ENCODE measurements around the gene SUMO2.

The SUMO2 gene

DNA sequence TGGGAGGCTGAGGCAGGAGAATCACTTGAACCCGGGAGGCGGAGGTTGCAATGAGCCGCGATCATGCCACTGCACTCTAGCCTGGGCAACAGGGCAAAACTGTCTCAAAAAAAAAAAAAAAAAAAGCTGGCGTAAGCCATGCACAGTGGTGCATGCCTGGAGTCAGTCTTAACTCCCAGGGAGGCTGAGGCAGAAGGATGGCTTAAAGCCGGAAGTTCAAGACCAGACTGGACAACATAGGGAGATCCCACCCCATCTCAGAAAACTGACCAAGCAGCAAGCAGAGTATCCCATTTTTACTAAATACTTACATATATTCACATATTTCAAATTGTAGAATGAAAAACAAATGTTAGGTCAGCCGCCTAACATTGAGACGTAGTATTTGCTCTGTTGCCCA is 55.8 kb downstream of the SUMO2 start:
- ChIA-PET CTCF (interaction anchor here (0.7 to 2.9 kb wide), 2 partner anchors 13 to 243 kb away, joined by 3 to 14 read pairs; no protein-coding TSS in a partner anchor), POLR2A (ENCODE audit: low non-redundant PET) (no interaction called here)
- peak overlapping the region; percentile 100 for H3K27ac ChIP-seq
- no peak for TF ChIP-seq CTCF (conservative IDR thresholded peaks at IDR 0.05; ENCODE audit: low read depth)
- DNase-seq (ENCODE audit: low spot score) = no peak

DNA sequence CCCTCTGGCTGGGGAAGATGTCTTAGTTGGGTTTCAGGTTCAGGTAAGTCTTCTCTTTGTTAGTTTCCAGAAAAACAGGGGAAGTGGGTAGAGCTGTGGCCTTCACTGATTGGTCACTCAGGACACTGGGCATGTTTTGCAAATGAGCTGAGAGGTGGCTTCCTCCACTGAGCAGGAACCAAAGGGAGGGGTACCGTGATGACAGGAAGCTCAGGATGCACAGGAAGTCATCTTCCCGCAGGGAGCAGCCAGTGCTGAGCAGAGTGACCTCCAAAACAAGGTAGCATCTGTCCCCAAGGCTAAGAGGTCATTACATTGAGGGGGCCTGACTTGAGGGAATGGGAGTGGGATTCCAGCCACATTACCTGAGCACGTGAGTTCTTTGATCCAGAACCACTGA is 56.8 kb downstream of the SUMO2 start:
- ChIA-PET POLR2A (ENCODE audit: low non-redundant PET) (no interaction called here), CTCF (interaction anchor here (0.7 kb wide), 1 partner anchor 12 kb away, joined by 3 read pairs; no protein-coding TSS in a partner anchor)
- DNase-seq (ENCODE audit: low spot score) = no peak
- peak overlapping the region; percentile 100 for H3K27ac ChIP-seq
- no peak for TF ChIP-seq CTCF (conservative IDR thresholded peaks at IDR 0.05; ENCODE audit: low read depth)

GRCh38 chr17:75124819-75125162 is 58.0 kb downstream of the SUMO2 start:
- no peak for TF ChIP-seq CTCF (conservative IDR thresholded peaks at IDR 0.05; ENCODE audit: low read depth)
- POLR2A ChIA-PET (ENCODE audit: low non-redundant PET) = interaction anchor here (1.1 kb wide), 1 partner anchor 37 kb away, joined by 4 read pairs; the partner anchor contains the start of gene SLC16A5
- peak overlapping the region; percentile 100 for H3K27ac ChIP-seq
- no peak for DNase-seq (ENCODE audit: low spot score)
- CTCF ChIA-PET = interaction anchor here (1.1 to 3.4 kb wide), 2 partner anchors 10 to 11 kb away, joined by 3 to 23 read pairs; no protein-coding TSS in a partner anchor

- CTCF ChIA-PET = interaction anchor here (1.0 to 3.4 kb wide), 3 partner anchors 10 to 77 kb away, joined by 3 to 23 read pairs (median 4); no protein-coding TSS in a partner anchor
- POLR2A ChIA-PET (ENCODE audit: low non-redundant PET) = interaction anchor here (0.9 to 1.1 kb wide), 2 partner anchors 30 to 36 kb away, joined by 3 to 4 read pairs; partner anchors contain the start of genes JPT1 and SLC16A5
- no peak for TF ChIP-seq CTCF (conservative IDR thresholded peaks at IDR 0.05; ENCODE audit: low read depth)
- peak overlapping the region; percentile 100 for H3K27ac ChIP-seq
- peak; percentile 96 for DNase-seq (ENCODE audit: low spot score)
Observed at GRCh38 chr17:75124041-75124818, 58.5 kb downstream of the SUMO2 start.

DNA sequence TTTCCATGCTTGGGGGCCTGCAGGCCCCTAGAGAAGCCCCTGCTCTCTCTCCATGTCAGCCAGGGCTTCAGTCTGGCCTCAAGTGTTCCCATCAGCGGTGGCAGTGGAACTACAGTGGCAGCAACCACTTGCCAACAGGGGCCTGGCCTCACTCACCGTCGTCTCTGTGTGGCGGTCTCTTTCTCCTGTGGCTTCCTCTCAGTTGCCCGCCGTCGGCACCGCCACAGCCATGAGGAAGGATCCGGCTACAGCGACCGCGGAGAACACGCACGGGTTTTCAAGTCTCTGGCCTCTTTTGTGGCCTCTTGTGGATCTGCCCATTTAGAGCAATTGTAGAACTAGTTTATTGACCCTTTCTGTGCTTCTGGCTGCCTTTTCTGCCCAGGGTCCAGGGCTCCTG is 64.5 kb downstream of the SUMO2 start:
- ChIA-PET CTCF (interaction anchor here (0.6 kb wide), 2 partner anchors 26 to 49 kb away, joined by 4 to 6 read pairs; no protein-coding TSS in a partner anchor), POLR2A (ENCODE audit: low non-redundant PET) (interaction anchor here (0.6 kb wide), 1 partner anchor 55 kb away, joined by 3 read pairs; no protein-coding TSS in a partner anchor)
- no peak for TF ChIP-seq CTCF (conservative IDR thresholded peaks at IDR 0.05; ENCODE audit: low read depth)
- DNase-seq (ENCODE audit: low spot score) = no peak
- peak overlapping the region; percentile 39 for H3K27ac ChIP-seq

- peak overlapping the region; percentile 83 for H3K27ac ChIP-seq
- CTCF ChIA-PET = interaction anchor here (0.7 kb wide), 1 partner anchor 85 kb away, joined by 5 read pairs; no protein-coding TSS in a partner anchor
- POLR2A ChIA-PET (ENCODE audit: low non-redundant PET) = interaction anchor here (1.2 kb wide), 1 partner anchor 15 kb away, joined by 5 read pairs; the partner anchor contains the start of gene NT5C
Observed at GRCh38 chr17:75116737-75117136, 66.0 kb downstream of the SUMO2 start.

More at GRCh38 chr17:75116737-75117136, 66.0 kb downstream of the SUMO2 start:
- DNase-seq (ENCODE audit: low spot score) = no peak
- TF ChIP-seq CTCF (conservative IDR thresholded peaks at IDR 0.05; ENCODE audit: low read depth) = no peak
